Esophagus mucosa (tissue), 1 donor: Measurements from ENCODE around the gene TMEM143. TPM values are rescaled to one million over a fixed set of nuclear protein-coding genes. Genes with fewer than 3 reads are reported as not detected.

ENCODE experiments used
- ATAC-seq: fragments of 200-7000 bp; cut with Tn5 transposase; one replicate; pipeline ENCODE4 v1.9.1; 2020
- total RNA-seq: library from RNA; stranded (reverse); gene quantifications from one replicate; pipeline ENCODE4 v1.2.4, GENCODE V29; 2023
- donor health status: DM: yes; HTN: yes; CAD: no.

TMEM143 gene
- total RNA-seq, 1 donor from 2014 or later, result 5.5 TPM

- ATAC-seq, result peak; percentile 67
These were observed 72.8 kb downstream of the TMEM143 start for GRCh38 chr19:48290771-48291488.

- peak; percentile 22 for ATAC-seq
These were observed 73.4 kb downstream of the TMEM143 start for GRCh38 chr19:48290401-48290770.

GRCh38 chr19:48287748-48288147 lies 76.0 kb downstream of the TMEM143 start:
- ATAC-seq, result no peak

- ATAC-seq, result no peak
These were observed 78.8 kb downstream of the TMEM143 start for GRCh38 chr19:48284896-48285295.

- ATAC-seq, result no peak
These were observed 79.8 kb downstream of the TMEM143 start for GRCh38 chr19:48283908-48284307.

Other genes starting within 250 kb of the TMEM143 start
- gene LIG1, start 193.6 kb downstream of the TMEM143 start, total RNA-seq, result 25.2 TPM
- gene ZSWIM9, start 193.3 kb downstream of the TMEM143 start, total RNA-seq, result 2.4 TPM
- 11.6 TPM for gene CARD8, start 108.0 kb downstream of the TMEM143 start, total RNA-seq
- gene ZNF114, start 93.9 kb downstream of the TMEM143 start, total RNA-seq, result not detected
- 7.6 TPM for gene EMP3, start 38.4 kb downstream of the TMEM143 start, total RNA-seq
- not detected for gene SYNGR4, start 427 bp upstream of the TMEM143 start, total RNA-seq
- gene KDELR1, start 27.6 kb upstream of the TMEM143 start, total RNA-seq, result 86.6 TPM
- 0.04 TPM for gene GRIN2D, start 29.7 kb upstream of the TMEM143 start, total RNA-seq
- 24.6 TPM for gene GRWD1, start 82.0 kb upstream of the TMEM143 start, total RNA-seq
- 0.76 TPM for gene KCNJ14, start 91.6 kb upstream of the TMEM143 start, total RNA-seq
- 47.2 TPM for gene CYTH2, start 105.4 kb upstream of the TMEM143 start, total RNA-seq
- gene LMTK3, start 147.9 kb upstream of the TMEM143 start, total RNA-seq, result 4.9 TPM
- 245 TPM for gene SULT2B1, start 188.2 kb upstream of the TMEM143 start, total RNA-seq
- 0.64 TPM for gene SPACA4, start 242.8 kb upstream of the TMEM143 start, total RNA-seq